Type B pancreatic cell (in vitro differentiated cells): ENCODE measurements around the gene ADARB1. TPM values are rescaled to one million over a fixed set of nuclear protein-coding genes. Genes with fewer than 3 reads are reported as not detected.
A peak's percentile ranks its signal among the peaks of the same experiment; 100 is the strongest.

ENCODE experiments used
- DNase-seq: peaks from one replicate; pipeline ENCODE4 v3.0.0; 2021; ENCODE audit warnings: mixed read lengths; ENCODE audit not compliant: unreplicated experiment; ENCODE audit errors: extremely low spot score
- H3K27ac Mint-ChIP-seq: 2 replicates; pipeline ENCODE4 v1.8.0; 2021; ENCODE audit warnings: mild to moderate bottlenecking, mixed read lengths
- H3K27me3 Mint-ChIP-seq: 2 replicates; pipeline ENCODE4 v1.8.0; 2021; ENCODE audit warnings: mixed read lengths
- H3K36me3 Mint-ChIP-seq: 2 replicates; pipeline ENCODE4 v1.8.0; 2021; ENCODE audit warnings: mixed read lengths
- H3K4me1 Mint-ChIP-seq: one replicate; pipeline ENCODE4 v1.8.0; 2021; ENCODE audit warnings: mixed read lengths; ENCODE audit not compliant: unreplicated experiment
- H3K4me3 Mint-ChIP-seq: 2 replicates; pipeline ENCODE4 v1.8.0; 2021; ENCODE audit warnings: mild to moderate bottlenecking, mixed read lengths
- H3K9me3 Mint-ChIP-seq: 2 replicates; pipeline ENCODE4 v1.8.0; 2021; ENCODE audit warnings: mixed read lengths
- total RNA-seq: library from RNA; stranded (reverse); gene quantifications from 2 replicates; pipeline ENCODE4 v1.2.1, GENCODE V29; 2021; ENCODE audit warnings: low replicate concordance
- TF ChIP-seq, protein P1 (sequence below): fragments of 200-600 bp; sonication (generic); conservative IDR thresholded peaks from 2 replicates; pipeline ENCODE4 v1.5.0; 2021; ENCODE audit warnings: antibody characterized with exemption, mild to moderate bottlenecking

The ADARB1 gene
- total RNA-seq, 1 donor from 2014 or later: 20.7 TPM

DNA sequence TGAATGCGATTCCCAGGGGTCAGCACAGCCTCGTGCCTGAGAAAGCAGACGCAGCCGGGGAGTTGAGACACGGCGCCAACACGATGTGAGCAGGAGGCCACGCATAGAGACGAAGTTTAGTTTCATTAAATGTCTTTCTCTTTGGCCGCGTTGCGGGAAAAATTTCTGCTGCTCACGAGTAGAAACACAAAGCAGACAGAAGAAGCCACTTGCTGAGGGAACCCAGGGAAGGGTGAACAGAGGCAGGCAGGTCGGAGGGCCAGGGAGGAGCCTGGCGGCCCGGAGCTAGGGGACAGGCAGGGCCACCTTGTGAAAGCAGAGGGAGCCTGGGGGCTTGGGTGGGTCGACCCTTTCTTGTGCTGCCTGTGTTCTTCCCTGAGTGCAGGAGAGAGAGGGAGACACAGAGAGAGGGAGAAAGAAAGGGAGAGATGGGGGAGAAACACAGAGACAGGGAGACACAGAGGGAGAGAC lies 180.1 kb downstream of the ADARB1 start:
- Mint-ChIP-seq H3K36me3 (no peaks in the 10 kb centered on the region), H3K27me3 (peaks cover 7% of the 10 kb centered on the region), H3K9me3 (no peaks in the 10 kb centered on the region), H3K27ac (no peak overlapping the region), H3K4me1 (peaks cover 10% of the 10 kb centered on the region), H3K4me3 (no peak overlapping the region)
- no peak for DNase-seq
- TF ChIP-seq, protein P1, sequence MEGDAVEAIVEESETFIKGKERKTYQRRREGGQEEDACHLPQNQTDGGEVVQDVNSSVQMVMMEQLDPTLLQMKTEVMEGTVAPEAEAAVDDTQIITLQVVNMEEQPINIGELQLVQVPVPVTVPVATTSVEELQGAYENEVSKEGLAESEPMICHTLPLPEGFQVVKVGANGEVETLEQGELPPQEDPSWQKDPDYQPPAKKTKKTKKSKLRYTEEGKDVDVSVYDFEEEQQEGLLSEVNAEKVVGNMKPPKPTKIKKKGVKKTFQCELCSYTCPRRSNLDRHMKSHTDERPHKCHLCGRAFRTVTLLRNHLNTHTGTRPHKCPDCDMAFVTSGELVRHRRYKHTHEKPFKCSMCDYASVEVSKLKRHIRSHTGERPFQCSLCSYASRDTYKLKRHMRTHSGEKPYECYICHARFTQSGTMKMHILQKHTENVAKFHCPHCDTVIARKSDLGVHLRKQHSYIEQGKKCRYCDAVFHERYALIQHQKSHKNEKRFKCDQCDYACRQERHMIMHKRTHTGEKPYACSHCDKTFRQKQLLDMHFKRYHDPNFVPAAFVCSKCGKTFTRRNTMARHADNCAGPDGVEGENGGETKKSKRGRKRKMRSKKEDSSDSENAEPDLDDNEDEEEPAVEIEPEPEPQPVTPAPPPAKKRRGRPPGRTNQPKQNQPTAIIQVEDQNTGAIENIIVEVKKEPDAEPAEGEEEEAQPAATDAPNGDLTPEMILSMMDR: no peak

GRCh38 chr21:45255381-45256020 lies 181.1 kb downstream of the ADARB1 start:
- no peaks in the 10 kb centered on the region for H3K9me3 Mint-ChIP-seq
- peaks cover 10% of the 10 kb centered on the region for H3K4me1 Mint-ChIP-seq
- DNase-seq: no peak
- H3K27me3 Mint-ChIP-seq: peaks cover 6% of the 10 kb centered on the region
- no peaks in the 10 kb centered on the region for H3K36me3 Mint-ChIP-seq
- no peak overlapping the region for H3K4me3 Mint-ChIP-seq
- no peak overlapping the region for H3K27ac Mint-ChIP-seq
- TF ChIP-seq, protein P1: no peak

DNA sequence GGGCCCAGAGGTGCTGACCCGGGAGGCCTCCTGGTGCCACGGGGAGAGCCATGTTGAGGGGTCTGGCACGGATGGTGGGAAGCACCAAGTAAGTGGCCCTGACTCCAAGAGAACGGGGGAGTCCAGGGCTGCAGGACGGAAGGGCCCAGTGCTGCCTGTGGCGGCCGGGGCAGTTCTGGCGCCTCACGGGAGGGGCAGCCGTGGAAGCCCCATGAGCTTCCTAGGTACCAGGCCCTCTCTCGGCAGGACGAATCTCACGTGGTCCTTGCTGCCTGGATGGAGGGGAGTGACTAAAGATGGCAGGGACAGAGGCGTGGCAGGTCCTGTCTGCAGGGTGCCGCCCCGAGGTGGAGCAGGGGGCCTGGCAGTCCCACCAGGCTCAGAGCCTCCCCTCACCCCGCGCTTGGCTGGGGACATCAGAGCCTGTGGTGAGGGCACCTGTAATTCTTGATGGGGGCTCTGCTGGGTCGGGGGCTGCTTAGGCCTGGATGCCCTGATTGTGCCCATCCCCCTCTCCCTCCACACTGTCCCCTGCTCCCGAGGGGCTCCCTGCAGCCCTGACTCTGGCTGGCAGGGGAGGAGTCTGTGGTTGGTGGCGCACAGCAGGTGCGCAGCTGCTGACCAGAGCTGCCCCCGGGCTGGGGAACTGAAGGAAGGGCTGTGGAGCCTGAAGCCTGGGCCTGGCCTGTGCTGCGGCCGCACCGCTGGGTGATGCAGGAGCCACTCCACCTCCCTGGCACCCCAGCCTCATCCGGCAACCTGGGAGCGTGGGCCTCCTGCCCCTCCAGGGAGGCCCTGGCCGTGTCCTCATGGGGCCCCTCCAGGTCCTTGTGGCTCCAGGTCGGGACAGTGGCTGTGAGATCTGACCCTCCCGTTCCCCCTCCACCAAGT lies 181.9 kb downstream of the ADARB1 start:
- Mint-ChIP-seq H3K9me3 (no peaks in the 10 kb centered on the region), H3K36me3 (no peaks in the 10 kb centered on the region), H3K27me3 (peaks cover 6% of the 10 kb centered on the region), H3K4me1 (peaks cover 10% of the 10 kb centered on the region), H3K4me3 (no peak overlapping the region), H3K27ac (no peak overlapping the region)
- TF ChIP-seq, protein P1: no peak
- peak; percentile 68 for DNase-seq

- DNase-seq: peak; percentile 62
- Mint-ChIP-seq H3K36me3 (no peaks in the 10 kb centered on the region), H3K27me3 (peaks cover 6% of the 10 kb centered on the region), H3K4me1 (peaks cover 10% of the 10 kb centered on the region), H3K9me3 (no peaks in the 10 kb centered on the region), H3K27ac (no peak overlapping the region), H3K4me3 (no peak overlapping the region)
- TF ChIP-seq, protein P1: no peak
Measured at GRCh38 chr21:45256912-45257672, 182.7 kb downstream of the ADARB1 start.

DNA sequence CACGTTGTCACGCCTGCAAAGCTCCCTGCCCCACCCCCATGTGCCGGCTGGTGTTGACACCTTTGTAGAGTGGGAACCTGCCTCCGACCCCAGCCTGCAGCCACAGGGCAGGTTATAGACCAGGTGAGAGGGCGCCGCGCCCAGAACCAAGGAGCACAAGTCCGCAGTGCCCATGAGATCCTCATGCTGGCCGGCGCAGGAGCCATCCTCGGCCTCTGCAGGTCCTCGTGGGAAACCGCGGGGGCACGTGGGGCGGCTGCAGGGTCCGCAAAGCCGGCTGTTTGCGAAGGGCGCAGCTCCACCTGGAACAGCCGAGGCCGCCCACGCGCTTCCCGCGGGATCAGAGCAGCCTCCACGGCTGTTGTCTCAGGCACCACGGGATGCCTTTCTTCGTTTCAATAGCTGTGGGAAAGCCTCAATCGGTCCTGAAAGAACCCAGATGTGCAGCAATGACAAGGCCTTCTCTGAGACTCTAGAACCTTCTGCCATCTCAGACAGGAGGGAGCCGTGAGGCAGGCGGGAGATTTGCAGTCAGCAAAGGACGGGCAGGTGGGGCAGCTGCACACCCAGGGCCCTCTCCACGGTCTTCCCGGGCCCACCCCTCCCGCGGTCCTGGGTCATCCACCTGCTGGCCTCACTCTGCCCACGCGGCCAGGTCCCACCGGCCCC lies 183.4 kb downstream of the ADARB1 start:
- TF ChIP-seq, protein P1: no peak
- peaks cover 6% of the 10 kb centered on the region for H3K27me3 Mint-ChIP-seq
- peaks cover 10% of the 10 kb centered on the region for H3K4me1 Mint-ChIP-seq
- no peak overlapping the region for H3K4me3 Mint-ChIP-seq
- H3K36me3 Mint-ChIP-seq: no peaks in the 10 kb centered on the region
- H3K27ac Mint-ChIP-seq: no peak overlapping the region
- DNase-seq: peak; percentile 67
- no peaks in the 10 kb centered on the region for H3K9me3 Mint-ChIP-seq
